Measurements from ENCODE around the gene LDLRAD2.
"Not testable (repeated sequence)": the region's sequence is repeated elsewhere in the genome, so short reads cannot be mapped to it uniquely, and the experiment has no call there.

LDLRAD2 gene

DNA sequence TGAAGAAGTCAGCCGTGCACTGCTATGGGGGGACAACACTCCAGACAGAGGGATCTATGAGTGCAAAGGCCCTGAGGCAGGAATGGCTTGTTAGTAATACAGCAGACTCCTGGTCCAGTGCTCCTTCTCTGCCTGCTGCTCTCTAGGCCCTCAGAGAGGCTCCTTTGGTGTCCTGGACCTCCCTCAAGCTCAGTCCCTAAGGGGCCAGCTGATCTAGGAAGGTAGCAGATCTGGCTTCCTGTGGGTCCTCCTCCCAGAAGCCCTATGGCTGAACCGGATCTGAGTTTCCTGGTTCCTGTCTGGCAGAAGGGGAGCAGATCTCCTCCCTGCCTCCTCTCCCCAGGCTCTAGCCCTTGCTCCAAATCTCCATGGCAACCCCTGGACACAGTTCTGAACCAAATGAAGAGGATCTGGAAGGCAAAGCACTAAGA is at the start of gene LDLRAD2:
LDLRAD2 (plus strand) TSS at position 391 of the 431 bp plus-strand sequence. CDS start 187 bp downstream, outside the sequence.
- DNase-seq: no peak

GRCh38 chr1:21763236-21763635 is 48.8 kb upstream of the LDLRAD2 start:
- DNase-seq: no peak

DNA sequence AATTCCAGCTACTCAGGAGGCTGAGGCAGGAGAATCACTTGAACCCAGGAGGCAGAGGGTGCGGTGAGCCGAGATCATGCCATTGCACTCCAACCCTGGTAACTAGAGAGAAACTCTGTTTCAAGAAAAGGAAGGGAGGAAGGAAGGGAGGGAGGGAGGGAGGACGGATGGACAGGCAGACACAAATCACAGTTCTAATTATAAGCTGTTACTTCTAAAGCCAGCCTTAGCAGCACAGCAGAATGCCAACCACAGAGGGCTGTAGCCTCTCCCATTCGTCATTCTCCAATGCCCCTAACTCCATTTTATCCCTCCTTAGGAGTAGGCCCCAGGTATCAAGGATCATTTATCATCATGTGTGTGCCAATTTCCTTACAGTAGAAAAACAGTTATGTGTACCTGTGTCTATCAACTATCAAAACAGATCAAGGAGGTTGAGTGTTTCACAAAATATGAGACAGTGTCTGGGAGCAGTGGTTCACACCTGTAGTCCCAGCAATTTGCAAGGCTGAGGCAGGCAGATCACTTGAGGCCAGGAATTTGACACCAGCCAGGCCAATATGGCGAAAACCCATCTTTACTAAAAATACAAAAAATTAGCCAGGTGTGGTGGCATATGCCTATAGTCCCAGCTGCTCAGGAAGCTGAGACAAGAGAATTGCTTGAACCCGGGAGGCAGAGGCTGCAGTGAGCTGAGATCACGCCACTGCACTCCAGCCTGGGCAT is 48.2 kb upstream of the LDLRAD2 start:
- no peak for DNase-seq

DNA sequence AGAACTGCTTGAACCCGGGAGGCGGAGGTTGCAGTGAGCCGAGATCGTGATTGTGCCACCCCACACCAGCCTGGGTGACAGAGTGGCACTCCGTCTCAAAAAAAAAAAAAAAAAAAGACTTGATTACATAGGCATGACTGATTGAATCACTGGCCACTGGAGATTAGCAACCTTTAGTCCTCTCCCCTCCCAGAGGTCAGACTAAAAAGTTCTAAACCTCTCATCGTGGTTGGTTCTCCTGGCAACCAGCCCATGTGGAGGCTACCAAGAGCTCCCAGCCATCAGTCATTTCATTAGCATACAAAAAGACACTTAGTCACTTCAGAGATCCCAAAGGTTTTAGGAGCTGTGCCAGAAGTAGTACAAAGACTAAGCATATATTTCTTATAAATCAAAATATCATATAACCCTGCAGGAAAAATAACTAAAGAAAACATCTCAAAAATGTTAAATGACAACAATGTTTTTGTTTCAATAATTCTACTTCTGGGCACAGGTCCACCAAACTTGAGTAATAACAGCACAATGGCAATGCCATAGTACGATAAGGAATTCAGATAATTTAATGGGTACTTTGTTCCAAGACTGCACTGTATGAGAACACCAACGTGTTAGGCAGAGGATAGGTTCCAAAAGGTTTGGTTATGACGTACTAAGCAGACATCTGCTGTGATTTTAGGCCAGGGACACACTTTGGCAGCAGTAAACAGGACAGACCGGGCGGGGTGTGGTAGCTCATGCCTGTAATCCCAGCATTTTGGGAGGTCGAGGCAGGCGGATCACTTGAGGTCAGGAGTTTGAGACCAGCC is 47.2 kb upstream of the LDLRAD2 start:
- peak in 1 of 2 donors; percentile 51 for DNase-seq

- no peak for DNase-seq
These were observed 45.9 kb upstream of the LDLRAD2 start for GRCh38 chr1:21766210-21766609.

- DNase-seq: not testable (repeated sequence)
These were observed 45.0 kb upstream of the LDLRAD2 start for GRCh38 chr1:21767106-21767505.

DNA sequence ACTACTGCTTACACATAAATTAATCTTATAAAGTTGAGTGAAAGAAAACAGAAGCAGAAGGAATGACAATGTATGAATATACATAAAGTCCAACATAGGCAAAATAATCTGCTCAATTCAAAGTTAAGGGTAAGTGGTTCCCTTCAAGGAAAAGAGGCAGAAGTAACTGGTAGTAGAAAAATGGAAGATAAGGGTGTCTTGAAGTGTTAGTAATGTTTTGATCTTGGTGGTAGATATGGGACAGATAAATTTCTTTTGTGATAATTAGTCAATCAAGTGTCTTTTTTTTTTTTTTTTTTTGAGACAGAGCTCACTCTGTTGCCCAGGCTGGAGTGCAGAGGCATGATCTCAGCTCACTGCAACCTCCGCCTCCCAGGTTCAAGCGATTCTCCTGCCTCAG is 41.9 kb upstream of the LDLRAD2 start:
- DNase-seq: no peak

DNA sequence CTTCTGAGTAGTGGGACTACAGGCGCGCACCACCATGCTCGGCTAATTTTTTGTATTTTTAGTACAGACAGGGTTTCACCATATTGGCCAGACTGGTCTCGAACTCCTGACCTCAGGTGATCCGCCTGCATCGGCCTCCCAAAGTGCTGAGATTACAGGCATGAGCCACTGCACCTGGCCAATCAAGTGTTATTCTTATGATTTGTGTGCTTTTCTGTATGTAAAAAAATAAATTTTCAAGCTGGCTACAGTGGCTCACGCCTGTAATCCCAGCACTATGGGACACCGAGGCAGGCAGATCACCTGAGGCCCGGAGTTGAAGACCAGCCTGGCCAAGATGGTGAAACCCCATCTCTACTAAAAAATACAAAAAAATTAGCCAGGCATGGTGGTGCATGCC is 41.5 kb upstream of the LDLRAD2 start:
- not testable (repeated sequence) for DNase-seq

DNA sequence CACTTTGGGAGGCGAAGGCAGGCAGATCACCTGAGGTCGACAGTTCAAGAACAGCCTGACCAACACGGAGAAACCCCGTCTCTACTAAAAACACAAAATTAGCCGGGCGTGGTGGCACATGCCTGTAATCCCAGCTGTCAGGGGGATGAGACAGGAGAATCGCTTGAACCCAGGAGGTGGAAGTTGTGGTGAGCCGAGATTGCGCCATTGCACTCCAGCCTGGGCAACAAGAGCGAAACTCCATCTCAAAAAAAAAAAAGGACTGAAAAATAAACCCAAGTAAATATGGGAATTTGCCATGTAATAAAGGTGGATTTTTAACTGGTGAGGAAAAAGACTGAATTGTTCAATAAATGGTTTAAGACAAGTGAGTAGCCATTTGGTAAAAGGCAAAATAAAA is 40.4 kb upstream of the LDLRAD2 start:
- DNase-seq: not testable (repeated sequence)

DNA sequence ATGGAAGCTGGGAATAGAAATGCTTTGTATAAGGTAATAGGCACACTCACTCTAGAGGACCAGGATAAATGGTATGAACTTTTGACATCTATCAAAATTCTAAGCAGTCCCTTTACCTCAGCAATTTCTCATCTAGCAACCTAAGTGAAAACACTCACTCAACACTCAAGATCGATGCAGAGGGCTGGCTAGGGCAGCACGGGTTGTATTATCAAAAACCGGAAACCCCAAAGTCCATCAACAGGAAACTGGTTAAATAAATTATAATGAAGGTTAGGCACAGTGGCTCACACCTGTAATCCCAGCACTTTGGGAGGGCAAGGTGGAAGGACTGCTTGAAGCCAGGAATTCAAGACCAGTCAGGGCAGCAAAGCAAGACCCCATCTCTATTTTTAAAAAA is 38.5 kb upstream of the LDLRAD2 start:
- DNase-seq: peak in 1 of 2 donors; percentile 36

- no peak for DNase-seq
These were observed 37.1 kb upstream of the LDLRAD2 start for GRCh38 chr1:21774835-21775549.

GRCh38 chr1:21775550-21775914 is 36.5 kb upstream of the LDLRAD2 start:
- no peak for DNase-seq

DNA sequence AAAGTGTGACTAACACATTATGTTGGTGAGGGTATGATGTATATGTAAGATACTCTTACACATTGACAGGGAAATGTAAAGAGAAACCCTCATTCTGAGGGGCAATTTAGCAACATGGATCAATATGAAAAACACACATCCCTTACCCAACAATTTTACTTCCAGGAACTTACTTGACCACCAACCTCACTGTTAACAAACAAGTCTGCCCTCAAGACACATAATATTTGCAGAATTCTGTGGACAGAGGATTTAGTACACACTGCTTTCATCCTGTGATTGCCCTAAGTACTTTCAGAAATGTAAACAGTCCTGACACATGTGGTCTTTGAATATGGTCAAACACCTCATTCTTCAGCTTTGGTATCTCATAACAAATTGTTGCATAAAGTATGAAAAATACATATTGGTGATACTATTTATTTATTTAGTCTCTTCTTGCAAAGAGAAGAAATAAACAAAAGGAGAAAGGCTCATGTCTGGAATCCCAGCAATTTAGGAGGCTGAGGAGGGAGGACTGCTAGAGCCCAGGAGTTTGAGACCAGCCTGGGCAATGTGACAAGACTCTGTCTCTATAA is 36.0 kb upstream of the LDLRAD2 start:
- no peak for DNase-seq

DNA sequence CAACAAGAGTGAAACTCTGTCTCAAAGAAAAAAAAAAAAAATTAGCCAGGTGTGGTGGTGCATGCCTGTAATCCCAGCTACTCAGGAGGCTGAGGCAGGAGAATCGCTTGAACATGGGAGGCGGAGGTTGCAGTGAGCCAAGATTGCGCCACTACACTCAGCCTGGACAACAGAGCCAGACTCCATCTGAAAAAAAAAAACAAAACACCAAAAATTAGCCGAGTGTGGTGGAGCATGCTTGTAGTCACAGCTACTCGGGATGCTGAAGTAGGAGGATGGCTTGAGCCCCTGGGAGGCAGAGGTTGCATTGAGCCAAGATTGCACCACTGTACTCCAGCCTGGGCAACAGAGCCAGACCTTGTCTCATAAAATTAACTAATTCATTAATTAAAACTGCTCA is 35.1 kb upstream of the LDLRAD2 start:
- not testable (repeated sequence) for DNase-seq

DNA sequence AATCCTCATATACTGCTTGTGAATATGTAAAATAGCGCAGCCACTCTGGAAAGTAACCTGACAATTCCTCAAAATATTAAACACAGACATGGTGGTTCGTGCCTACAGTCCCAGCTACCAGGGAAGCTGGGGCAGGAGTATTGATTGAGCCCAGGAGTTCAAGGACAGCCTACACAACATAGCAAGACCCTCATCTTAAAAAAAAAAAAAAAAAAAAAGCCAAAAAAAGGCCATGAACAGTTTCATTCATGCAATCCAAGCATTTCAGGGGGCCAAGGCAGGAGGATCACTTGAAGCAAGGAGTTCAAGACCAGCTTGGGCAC is 33.7 kb upstream of the LDLRAD2 start:
- no peak for DNase-seq

- DNase-seq: peak in 1 of 2 donors; percentile 24
These were observed 32.2 kb upstream of the LDLRAD2 start for GRCh38 chr1:21779613-21780521.

DNA sequence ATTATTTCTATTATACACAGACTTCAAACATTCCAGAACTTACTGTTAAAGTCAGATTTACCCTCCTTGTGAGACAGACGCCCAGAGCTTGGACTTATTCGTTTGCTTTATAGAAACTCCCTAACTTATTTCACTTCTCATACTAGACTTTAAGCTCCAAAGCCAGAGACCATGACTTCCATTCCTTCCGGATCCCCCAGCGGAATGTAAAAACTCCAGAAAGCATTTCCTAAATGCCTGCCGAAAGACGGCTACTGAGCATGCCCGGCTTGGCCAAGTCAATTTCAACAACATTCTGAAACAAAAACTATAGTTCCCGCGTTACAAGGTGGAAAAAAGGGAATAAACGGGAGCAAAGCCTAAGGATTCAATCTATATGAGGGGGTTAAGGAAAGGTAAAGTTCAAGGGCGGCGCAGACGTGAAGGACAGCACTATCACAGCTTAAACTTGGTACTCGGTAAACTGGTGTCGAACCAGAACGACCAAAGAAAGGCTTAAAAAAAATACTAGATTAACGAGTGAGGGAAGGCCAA is 30.2 kb upstream of the LDLRAD2 start:
- peak in 1 of 2 donors; percentile 13 for DNase-seq

DNA sequence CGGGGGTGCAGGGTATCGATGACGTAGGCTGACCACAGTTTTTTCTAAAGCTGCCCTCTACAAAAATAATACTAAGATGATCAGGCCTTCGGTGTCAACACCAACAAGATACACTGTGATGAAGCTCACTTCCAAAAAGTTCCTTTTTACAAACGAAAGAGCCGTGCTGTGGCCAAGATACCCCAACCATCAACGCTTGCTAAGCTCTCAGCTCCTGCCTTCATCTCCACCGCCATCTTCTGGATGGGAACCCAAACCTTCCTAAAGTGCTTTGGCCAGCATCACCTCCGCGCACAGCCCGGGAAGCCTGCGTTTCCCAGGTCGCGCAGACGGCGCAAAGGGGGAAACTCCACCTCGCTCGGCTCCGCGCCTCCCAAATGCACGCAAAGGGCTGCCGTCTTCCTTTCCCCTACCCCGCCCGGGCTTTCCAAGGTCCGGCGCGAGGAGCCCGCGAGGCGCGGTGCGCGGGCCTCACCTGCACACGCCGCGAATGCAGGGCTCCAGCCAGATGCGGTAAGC is 29.7 kb upstream of the LDLRAD2 start:
- peak; percentile 58 to 64 for DNase-seq

DNA sequence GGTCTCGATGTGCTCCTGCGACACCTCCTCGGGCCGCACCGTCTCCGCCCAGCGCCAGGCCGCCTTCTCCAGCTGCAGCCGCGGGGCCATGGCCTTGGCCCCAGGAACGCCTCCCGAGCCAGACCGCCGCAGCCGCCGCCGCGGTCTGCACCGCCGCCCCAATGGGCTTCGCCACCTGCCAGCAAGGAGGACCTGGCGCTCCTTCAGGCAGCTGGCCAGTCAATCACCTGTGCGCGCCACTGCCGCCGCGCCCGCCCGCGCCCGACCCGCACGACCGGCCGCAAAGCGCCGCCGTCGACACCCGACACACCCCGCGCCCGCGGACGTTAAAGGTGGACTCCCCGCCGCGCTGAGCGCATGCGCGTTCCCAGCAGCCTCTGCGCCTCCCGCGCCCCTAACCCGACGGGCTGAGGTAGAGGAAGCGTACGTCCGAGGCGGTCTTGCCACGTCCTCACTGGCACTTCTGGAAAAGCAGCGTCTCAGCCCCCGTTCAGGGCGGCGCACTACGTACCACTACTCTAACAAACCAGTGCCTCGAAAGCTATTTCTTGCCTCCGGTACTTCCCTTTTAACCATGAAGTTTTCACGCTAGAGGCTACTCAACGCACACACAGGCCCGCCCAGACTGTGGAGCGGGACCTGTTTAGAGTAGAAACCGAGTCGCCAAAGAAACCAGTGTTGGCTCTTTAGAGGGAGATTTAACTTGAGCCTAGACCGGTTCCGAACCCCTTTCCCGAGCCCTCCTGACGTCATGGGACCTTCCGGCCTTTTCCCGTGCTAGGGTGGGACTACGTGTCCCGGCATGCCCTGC is 29.0 kb upstream of the LDLRAD2 start, which contains the start of gene USP48:
USP48 (minus strand) TSS at position 282 of the 811 bp plus-strand sequence; CDS start at position 90, 192 bp downstream.
- DNase-seq: peak; percentile 98
